GM12873 (cell line): ENCODE data around the gene HMGCS2.

Experiments used
- TF ChIP-seq, protein P1 (sequence below): IDR thresholded peaks from 2 replicates; pipeline ENCODE4 v1.5.1; 2012; ENCODE audit warnings: low read depth, mild to moderate bottlenecking, moderate library complexity, low read length, control low read depth; ENCODE audit not compliant: insufficient read depth; ENCODE audit errors: missing control alignments

The HMGCS2 gene

DNA sequence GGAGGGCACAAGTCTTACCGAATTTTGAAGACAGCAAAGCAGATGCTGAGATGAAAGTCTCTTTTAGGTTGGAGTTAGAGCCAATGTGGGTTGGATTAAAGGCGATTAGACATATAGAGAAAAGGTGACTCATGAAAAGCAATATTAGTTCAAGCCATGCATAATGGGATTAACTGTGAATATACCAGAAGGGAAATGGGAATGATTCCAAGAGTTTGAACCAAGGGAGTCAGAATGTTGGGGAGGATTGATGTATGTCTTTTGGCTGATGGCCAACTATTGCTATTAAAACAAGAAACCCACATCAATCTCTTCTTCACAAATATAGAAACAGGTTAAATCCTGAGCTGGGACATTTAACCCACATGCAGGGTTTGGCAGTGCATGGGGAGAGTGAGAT, 1.2 kb downstream of the HMGCS2 start:
- TF ChIP-seq, protein P1, sequence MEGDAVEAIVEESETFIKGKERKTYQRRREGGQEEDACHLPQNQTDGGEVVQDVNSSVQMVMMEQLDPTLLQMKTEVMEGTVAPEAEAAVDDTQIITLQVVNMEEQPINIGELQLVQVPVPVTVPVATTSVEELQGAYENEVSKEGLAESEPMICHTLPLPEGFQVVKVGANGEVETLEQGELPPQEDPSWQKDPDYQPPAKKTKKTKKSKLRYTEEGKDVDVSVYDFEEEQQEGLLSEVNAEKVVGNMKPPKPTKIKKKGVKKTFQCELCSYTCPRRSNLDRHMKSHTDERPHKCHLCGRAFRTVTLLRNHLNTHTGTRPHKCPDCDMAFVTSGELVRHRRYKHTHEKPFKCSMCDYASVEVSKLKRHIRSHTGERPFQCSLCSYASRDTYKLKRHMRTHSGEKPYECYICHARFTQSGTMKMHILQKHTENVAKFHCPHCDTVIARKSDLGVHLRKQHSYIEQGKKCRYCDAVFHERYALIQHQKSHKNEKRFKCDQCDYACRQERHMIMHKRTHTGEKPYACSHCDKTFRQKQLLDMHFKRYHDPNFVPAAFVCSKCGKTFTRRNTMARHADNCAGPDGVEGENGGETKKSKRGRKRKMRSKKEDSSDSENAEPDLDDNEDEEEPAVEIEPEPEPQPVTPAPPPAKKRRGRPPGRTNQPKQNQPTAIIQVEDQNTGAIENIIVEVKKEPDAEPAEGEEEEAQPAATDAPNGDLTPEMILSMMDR, result no peak

DNA sequence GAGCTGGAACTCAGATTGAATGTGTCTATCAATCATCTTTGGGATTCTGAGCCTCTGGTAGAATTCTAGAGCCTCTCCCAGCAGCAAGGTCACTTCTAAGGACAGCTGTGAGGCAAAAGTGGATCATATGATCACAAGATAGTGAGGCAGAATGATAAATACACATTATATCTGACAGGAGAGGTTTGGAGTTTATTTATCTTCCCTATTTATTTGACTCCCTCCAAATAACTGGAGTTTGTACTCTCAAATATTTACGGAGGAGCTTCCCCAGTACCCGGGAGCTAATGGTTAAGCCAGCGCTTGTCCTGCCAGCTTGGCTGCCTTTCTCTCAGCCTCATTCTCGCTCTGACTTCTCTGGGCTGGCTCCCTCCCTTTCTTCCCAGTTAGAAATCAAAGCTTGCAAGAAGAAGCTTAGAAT, 2.3 kb downstream of the HMGCS2 start:
- TF ChIP-seq, protein P1, result no peak

DNA sequence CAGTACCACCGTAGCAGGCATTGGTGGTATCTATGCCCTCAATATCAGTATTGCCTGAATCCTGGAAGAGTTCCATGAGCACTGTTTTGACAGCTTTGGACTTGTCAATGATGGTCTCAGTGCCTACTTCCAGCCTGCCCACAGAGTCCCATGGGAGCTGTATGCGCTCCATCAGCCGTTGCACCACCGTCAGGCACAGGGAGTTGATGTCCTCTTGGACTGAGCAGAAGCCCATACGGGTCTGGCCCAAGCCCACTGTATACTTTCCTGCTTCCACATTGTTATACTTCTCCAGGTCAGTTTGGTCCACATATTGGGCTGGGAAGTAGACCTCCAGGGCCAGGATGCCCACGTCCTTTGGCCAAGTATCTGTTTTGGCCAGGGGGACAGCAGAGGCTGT, 4.5 kb downstream of the HMGCS2 start:
- TF ChIP-seq, protein P1, result no peak

DNA sequence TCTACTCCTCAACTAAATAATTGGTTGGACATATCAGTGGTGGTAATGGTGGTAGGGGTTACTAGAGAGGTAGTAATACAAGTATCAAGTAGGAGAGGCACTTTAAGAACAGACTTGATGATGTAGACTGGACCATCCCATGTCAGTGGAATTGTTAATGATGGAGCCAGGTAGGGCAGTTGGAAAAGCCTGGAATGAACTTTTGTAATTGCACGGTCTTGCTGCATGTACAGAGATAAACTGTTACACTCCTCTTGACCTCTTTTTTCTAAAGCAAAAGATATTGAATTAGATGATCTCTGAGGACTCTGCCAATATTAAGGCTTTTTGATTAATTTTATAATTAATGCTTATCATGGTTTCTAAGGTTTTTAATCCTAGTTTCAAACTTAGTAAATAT, 5.8 kb downstream of the HMGCS2 start:
- TF ChIP-seq, protein P1, result no peak

DNA sequence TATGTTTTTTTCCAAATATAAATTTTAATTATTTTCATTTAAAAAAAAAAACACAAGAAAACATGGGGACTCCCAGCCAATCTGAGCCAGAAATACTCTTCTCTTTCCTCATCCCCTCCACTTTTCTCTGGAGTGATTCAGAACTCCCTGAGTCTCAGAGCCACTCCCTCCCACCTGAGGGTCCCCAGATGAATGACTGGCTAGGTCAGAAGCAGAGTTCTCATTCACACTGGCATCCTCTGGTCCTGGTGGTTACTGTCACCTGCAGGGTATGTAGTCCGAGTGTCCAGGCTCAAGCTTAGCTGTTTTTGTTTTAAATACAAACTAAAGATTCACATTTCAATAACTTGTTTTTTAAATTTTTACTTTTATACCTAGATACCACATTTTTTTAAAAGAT, 6.3 kb downstream of the HMGCS2 start:
- TF ChIP-seq, protein P1, result no peak

DNA sequence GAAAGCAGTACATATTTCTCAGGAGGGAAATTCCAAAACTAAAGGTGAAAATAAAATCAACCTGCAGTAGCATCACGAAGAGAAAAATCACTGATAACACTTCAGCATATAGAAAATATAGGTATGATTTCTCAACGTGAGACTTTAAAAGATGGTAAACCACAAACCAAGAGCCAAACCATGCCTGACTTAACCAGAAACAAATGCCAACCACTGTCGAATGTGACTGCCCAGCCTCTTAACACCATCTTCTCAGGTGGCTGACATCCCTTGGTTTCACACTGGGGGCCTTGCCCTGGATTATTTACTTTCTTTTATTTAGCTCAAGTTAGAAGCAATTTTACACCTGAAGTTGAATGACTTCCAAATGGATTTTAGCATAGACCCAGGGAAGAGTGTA, 10.1 kb downstream of the HMGCS2 start:
- TF ChIP-seq, protein P1, result no peak

DNA sequence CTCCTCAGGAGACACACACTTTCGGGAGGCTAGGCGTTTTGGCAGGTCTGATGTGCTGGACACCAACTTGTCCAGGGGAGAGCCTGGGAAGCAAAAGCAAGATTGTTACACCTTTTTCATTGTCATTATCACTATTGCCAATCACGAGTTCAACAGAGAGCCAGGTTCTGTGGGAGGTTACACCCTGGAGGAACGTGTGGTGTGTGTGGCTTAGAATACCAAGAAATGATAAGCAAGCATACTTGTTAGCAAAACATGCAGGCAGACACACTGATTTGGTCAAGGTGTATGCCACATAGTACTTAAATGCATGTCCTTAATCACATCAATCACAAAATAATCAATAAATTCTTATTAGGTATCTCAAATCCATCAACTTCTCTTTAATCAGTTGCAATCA, 16.1 kb downstream of the HMGCS2 start:
- TF ChIP-seq, protein P1, result no peak
